Testis (tissue), 2 donors: ENCODE data around the gene CHST8.

Experiments used
- CTCF ChIP-seq, 3 experiments: fragments of 450-650 bp in 2 of 3; fragments of 200-600 bp in 1 of 3; sonication (generic) in 1 of 3; IDR thresholded peaks; one replicate each; pipeline ENCODE4 v1.5.1; 2016 to 2019; ENCODE audit warnings: antibody characterized with exemption in 3 of 3, mild to moderate bottlenecking in 2 of 3, moderate library complexity in 1 of 3
- POLR2A ChIP-seq: fragments of 450-650 bp; IDR thresholded peaks from one replicate; pipeline ENCODE4 v1.6.1; 2017; ENCODE audit warnings: antibody characterized with exemption, mild to moderate bottlenecking, moderate library complexity

- no peak for TF ChIP-seq CTCF (IDR thresholded peaks at IDR 0.05)
- TF ChIP-seq POLR2A, result no peak
Measured at GRCh38 chr19:33699754-33700407, 78.1 kb downstream of the CHST8 start.
